ENCODE results near the gene INPP5D. TPM values are rescaled to one million over a fixed set of nuclear protein-coding genes. Genes with fewer than 3 reads are reported as not detected.

INPP5D gene
- total RNA-seq, 2 donors from 2014 or later, result 0.66 to 3.0 TPM

DNA sequence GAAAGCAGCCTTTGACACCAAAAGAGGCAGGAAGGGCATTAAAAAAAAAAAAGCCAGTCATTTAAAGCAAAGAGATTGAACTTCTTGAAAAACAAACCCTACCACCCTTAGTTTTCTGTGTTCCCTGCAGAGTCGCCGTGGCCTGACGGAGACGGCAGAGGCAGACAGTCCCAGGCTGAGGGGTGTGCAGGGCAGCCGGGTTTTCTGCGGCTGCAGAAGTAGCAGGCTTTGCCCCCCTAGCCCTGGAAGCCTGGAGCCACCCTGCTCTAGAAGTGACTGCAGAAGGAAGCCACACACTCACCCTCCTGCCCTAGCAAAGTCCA lies 2.8 kb downstream of the INPP5D start:
- no peak for TF ChIP-seq CTCF (conservative IDR thresholded peaks at IDR 0.05)
- peaks cover 4% of the 10 kb centered on the region for H3K4me1 ChIP-seq (ENCODE audit: control insufficient read depth, insufficient read depth, low read length)
- no peak overlapping the region for H3K4me3 ChIP-seq (ENCODE audit: low read length)
- no peaks in the 10 kb centered on the region for H3K9me3 Mint-ChIP-seq
- H3K27ac Mint-ChIP-seq, result no peak overlapping the region
- no peak overlapping the region for H3K27ac ChIP-seq (ENCODE audit: low read depth, low read length)
- H3K36me3 Mint-ChIP-seq (ENCODE audit: low read depth), result no peaks in the 10 kb centered on the region
- no peaks in the 10 kb centered on the region for H3K4me1 Mint-ChIP-seq
- H3K9me3 ChIP-seq (ENCODE audit: control insufficient read depth, low read length), result no peaks in the 10 kb centered on the region
- no peak for DNase-seq
- no peak overlapping the region for H3K4me3 Mint-ChIP-seq
- H3K27me3 ChIP-seq (ENCODE audit: control insufficient read depth, insufficient read depth, low read length, poor library complexity, severe bottlenecking), result no peaks in the 10 kb centered on the region
- 96 to 100% methylated on average over 6 of the region's 6 CpGs for WGBS, 2 experiments (ENCODE audit: insufficient coverage in 1 of 2, insufficient read length in 1 of 2)
- H3K36me3 ChIP-seq (ENCODE audit: control insufficient read depth, insufficient read depth, low read length), result no peaks in the 10 kb centered on the region
- H3K9ac ChIP-seq (ENCODE audit: extremely low read depth, low read length, poor library complexity, severe bottlenecking), result no peak overlapping the region
- H3K27me3 Mint-ChIP-seq (ENCODE audit: insufficient read depth), result no peaks in the 10 kb centered on the region

GRCh38 chr2:233063269-233063975 lies 3.3 kb downstream of the INPP5D start:
- Mint-ChIP-seq H3K9me3 (no peaks in the 10 kb centered on the region), H3K4me3 (no peak overlapping the region), H3K27me3 (ENCODE audit: insufficient read depth) (no peaks in the 10 kb centered on the region), H3K27ac (no peak overlapping the region), H3K4me1 (no peaks in the 10 kb centered on the region), H3K36me3 (ENCODE audit: low read depth) (no peaks in the 10 kb centered on the region)
- 88 to 89% methylated on average over 7 to 13 of the region's 13 CpGs for WGBS, 2 experiments (ENCODE audit: insufficient coverage in 1 of 2, insufficient read length in 1 of 2)
- no peaks in the 10 kb centered on the region for H3K9me3 ChIP-seq (ENCODE audit: control insufficient read depth, low read length)
- peaks cover 4% of the 10 kb centered on the region for H3K4me1 ChIP-seq (ENCODE audit: control insufficient read depth, insufficient read depth, low read length)
- TF ChIP-seq CTCF (conservative IDR thresholded peaks at IDR 0.05), result peak; percentile 70
- H3K4me3 ChIP-seq (ENCODE audit: low read length), result no peak overlapping the region
- no peak overlapping the region for H3K27ac ChIP-seq (ENCODE audit: low read depth, low read length)
- H3K36me3 ChIP-seq (ENCODE audit: control insufficient read depth, insufficient read depth, low read length), result no peaks in the 10 kb centered on the region
- peak; percentile 90 for DNase-seq
- no peak overlapping the region for H3K9ac ChIP-seq (ENCODE audit: extremely low read depth, low read length, poor library complexity, severe bottlenecking)
- H3K27me3 ChIP-seq (ENCODE audit: control insufficient read depth, insufficient read depth, low read length, poor library complexity, severe bottlenecking), result no peaks in the 10 kb centered on the region

GRCh38 chr2:233063976-233064411 lies 3.9 kb downstream of the INPP5D start:
- TF ChIP-seq CTCF (conservative IDR thresholded peaks at IDR 0.05), result no peak
- Histone ChIP-seq H3K27me3 (ENCODE audit: control insufficient read depth, insufficient read depth, low read length, poor library complexity, severe bottlenecking) (no peaks in the 10 kb centered on the region), H3K4me3 (ENCODE audit: low read length) (no peak overlapping the region), H3K9me3 (ENCODE audit: control insufficient read depth, low read length) (no peaks in the 10 kb centered on the region), H3K9ac (ENCODE audit: extremely low read depth, low read length, poor library complexity, severe bottlenecking) (no peak overlapping the region), H3K27ac (ENCODE audit: low read depth, low read length) (no peak overlapping the region), H3K36me3 (ENCODE audit: control insufficient read depth, insufficient read depth, low read length) (no peaks in the 10 kb centered on the region), H3K4me1 (ENCODE audit: control insufficient read depth, insufficient read depth, low read length) (peaks cover 4% of the 10 kb centered on the region)
- Mint-ChIP-seq H3K36me3 (ENCODE audit: low read depth) (no peaks in the 10 kb centered on the region), H3K27me3 (ENCODE audit: insufficient read depth) (no peaks in the 10 kb centered on the region), H3K27ac (no peak overlapping the region), H3K9me3 (no peaks in the 10 kb centered on the region), H3K4me1 (no peaks in the 10 kb centered on the region), H3K4me3 (no peak overlapping the region)
- no peak for DNase-seq
- WGBS, 2 experiments (ENCODE audit: insufficient coverage in 1 of 2, insufficient read length in 1 of 2), result 83 to 97% methylated on average over 1 to 9 of the region's 9 CpGs
